NCI-H2196 (cell line): ENCODE data around the gene ZFHX3.
A peak's percentile ranks its signal among the peaks of the same experiment; 100 is the strongest.

Experiments
- DNase-seq: peaks from one replicate; lab custom pipeline; 2025; ENCODE audit not compliant: unreplicated experiment; lab: John Stamatoyannopoulos, UW

The ZFHX3 gene

DNA sequence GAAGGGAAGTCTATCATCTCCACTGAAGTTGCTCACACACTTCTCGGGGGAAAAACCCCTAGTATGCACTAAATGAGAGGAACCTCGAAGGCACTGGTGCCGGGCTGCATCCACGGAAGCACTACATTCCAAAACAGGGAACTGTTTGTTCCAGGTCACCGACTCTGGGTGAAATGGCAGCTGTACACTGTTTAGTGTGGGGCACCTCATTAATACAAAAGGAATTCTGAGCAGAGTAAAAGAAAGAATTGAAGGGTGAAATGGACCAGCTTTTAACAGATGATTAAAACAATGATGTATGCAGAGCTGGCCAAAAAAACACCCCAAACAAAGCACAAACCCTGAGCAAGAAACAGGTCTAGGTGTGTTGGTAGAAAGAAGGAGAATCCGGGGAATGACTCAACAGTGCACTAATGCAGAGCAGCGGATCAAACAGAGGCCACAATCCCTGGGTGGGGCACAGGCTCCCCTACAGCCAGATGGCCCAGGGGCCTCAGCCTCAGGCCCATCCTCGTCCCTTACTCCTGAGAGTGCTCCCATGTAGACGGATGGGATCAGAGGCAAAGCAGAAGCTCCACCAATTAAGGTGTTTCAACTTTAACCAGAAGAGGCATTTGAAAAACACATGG, 161.5 kb downstream of the ZFHX3 start:
- DNase-seq, result no peak

DNA sequence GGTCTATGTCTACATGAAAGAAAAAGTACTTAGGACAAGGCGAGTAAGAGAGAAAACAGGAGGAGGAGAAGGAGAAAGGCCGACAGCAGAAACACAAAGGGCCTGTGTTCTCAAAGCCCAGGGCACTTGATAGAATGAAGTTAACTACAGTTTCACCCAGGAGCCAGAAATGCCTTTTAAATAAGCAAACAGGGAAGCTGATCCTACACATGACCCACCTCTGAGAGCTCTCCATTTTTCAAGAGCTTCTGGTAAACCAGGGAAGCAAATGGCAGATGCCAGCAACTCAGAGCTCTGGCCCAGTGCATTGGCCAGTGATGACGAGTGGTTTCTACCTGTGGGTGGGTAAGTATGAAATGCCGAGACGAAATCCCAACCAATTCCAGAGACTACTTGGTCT, 163.4 kb downstream of the ZFHX3 start:
- peak; percentile 76 for DNase-seq

DNA sequence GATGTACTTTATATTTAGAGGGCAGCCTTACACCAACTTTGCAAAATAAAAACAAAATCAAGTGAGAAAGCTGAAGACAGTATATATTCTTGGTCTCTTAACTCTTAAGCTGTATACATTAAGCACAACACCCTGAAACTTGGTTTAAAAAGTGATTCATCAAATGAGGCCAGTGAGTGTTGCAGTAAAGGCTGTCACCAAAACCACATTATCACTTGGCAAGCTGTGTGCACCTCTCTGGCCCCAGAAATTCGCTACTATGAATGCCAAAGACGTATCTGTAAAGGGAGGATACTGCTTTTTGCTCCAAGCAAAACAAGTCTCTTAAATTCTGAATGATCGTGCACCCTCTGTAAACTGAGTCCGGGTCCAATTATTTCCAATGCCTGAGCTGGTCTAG, 163.9 kb downstream of the ZFHX3 start:
- DNase-seq, result no peak

DNA sequence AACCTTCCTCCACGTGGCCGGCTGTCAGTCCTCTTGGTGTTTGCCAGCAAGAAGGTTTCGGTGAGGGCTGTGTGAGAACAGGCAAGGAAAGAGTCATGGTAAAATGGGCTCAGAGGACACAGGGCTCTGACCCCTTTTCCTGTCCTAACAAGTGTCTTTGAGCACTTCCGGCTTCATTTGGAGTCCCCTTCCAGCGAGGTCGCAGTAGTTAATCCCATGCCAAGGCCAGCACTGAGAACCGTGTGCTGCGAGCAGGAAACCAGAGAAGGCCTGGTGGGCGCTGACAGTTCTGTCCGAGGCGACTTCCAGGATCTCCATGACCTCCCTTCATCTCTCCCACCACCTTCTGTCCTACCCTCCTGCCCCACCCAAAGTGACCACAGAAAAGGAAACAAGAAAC, 168.1 kb downstream of the ZFHX3 start:
- no peak for DNase-seq

DNA sequence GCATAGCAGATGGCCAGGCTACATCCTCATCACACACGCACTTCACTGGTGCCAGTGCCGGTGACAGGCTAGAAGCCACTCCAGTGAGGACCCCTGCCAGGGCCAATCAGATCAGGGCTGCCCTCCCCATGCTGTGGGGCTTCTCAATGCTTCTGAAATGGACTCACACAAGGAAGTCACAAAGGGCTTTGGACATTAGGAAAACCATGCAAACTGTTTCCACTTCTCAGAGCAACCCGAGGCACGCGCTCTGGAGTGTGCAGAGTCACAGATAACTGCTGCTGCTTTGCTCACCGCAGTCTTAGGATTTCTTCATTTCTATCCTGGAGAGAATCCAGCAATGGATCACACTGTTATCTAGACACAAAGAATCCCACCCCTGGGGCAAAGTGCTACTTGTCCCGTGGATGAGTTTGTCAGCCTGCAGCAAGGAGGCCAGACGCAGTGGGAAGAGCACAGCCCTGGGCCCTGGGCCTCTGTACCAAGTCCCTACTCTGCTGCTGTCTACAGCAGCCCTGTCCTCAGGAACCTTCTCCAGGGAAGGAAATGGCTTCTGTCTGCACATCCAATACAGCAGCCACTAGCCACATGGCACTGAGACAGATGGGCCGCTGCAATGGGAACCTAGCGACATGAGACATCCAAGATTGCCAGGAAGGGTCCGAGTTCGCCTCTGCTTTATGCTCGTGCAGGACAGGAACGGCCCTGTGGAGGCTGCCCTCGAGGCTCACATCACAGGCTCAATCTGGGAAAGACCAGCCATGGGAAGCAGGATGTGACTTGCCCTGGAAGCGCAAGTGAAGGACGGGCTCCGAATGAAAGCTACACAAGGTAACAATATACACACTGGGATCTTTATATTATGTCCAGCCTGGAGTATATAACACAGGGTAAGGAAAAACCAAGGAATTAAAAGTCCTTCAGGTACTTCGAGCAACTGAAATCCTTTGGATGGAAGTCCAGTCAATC, 169.3 kb downstream of the ZFHX3 start:
- DNase-seq, result no peak

DNA sequence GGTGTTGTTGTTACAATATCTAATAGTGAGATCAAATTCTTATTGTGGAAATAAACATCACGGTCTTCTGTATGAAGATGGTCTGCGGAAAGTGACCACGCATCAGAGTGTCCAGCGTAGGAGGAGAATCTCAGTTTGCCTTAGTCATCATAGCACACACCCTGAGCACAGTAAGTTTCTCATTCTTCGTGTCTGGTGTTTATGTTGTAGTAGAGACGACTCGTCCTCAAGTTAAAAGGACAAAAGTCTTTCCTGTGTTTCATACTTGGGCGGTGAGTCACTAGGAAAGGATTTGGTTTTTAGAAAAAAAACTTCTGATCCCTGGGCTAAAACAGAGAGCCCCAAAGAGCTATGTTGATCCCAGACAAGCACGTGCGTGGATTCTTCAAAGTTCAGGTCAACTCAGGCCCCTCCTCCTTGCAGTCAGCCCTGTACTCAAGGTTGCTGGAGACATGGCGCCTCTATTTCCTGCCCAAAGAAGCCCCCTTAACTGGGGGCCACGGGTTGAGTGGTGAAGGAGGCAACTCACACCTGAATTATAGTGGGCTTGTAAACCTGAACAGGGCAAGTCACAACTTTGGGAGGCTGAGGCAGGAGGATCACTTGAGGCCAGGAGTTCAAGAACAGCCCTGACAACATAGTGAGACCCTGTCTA, 170.4 kb downstream of the ZFHX3 start:
- DNase-seq, result no peak

DNA sequence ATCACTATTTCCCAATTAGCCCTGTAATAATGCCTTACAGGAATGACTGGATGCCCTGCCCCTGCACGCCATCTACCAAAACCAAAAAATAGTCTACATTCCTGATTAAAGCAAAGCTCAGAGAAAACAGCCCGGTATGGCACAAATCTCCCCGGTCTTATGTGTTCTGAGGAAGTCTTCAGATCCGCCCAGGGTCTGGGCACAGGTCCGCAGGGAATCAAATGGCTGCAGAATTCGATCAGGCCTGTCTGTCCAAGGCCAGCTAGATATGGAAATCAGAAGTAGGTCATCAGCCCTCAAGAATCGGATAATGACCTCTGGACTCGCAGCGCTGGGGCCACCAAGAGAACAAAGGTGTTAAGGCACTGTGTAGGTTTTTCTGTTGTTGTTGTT, 171.0 kb downstream of the ZFHX3 start:
- no peak for DNase-seq

DNA sequence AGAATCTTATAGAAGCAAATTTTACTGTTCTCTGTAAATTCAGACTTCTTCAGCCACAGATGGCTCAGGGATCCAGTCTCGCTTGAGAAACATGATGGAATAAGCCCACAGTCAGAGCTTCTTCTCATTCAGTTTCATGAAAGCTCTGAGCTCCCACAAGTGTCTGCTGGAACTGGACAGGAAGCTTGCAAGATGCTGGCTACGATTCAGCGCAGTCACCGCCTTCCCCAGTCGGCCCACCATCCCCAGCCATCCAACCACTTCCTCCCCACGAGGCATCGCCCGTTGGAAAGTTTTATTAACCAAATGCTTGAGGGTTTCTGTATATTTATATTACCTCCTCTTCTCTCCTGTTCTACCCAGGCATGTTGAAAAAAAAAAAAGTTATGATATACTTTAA, 171.7 kb downstream of the ZFHX3 start:
- DNase-seq, result no peak

DNA sequence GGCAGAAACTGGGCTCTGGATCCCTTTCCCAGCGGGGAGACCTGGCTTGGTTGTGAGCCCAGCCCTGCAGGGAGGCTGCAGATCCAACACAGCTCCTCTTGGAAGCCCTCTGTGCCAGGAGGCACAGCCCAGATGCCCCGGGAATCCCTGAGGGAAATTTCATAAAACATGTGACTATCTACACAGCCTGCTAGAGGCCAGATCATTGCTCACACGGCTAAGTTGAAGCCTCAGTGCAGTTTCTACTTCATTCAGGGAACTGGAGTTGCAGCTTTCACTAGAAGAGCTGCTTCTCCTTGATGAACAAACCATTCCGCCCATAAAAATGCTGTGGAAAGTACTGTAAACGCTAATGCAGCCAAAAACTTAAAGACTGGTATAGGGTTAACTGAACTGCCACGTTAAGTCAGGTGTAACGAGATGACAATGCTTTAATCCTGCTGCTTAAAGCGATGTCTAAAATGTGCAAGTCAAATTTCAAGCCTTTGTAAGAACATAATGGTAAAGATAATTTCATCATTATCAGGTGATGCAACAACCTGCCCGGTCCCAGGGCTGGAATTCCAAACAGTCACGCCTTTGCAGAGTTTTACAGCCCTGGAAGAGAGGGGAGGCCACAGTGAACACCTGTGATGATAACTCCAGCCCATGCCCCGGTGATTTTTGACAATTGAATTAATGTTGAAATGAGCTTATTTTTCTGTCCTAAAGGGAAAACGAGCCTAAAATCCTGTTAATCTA, 172.5 kb downstream of the ZFHX3 start:
- DNase-seq, result no peak

DNA sequence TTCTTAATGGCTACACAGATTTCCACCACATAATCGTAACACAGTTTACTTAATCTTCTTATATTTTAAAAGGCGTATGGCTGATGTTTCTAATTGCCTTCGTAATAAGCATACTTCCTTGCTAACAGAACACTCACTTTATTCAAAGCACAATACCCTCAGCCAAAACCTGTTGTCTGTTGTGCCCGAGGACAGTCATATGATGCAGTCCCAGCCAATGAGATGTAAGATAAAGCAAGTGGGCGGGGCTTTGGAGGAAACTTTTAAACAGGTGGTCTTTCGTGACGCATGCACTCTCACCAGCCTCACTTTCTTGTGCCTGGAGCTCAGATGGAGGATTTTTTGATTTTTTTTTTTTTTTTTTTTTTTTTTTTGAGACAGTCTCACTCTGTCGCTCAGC, 174.1 kb downstream of the ZFHX3 start:
- no peak for DNase-seq

DNA sequence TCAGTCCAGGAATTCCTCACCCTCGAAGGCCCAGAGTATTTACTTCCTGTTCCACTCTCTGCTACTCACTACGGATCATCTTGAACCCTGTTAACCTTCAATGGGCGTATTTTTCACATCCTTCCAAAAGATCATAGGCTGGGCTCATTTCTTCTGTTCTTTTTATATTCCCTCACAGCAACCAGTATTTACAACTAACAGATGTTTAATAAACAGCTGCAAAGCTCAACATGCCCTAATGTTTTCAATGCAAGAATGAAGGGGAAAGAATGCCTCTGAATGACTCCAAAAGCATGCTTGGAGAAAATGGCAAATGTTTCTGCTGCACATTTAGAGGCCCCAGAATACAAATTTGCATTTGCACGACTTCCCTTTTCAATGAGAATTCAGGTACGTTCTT, 174.9 kb downstream of the ZFHX3 start:
- DNase-seq, result no peak

DNA sequence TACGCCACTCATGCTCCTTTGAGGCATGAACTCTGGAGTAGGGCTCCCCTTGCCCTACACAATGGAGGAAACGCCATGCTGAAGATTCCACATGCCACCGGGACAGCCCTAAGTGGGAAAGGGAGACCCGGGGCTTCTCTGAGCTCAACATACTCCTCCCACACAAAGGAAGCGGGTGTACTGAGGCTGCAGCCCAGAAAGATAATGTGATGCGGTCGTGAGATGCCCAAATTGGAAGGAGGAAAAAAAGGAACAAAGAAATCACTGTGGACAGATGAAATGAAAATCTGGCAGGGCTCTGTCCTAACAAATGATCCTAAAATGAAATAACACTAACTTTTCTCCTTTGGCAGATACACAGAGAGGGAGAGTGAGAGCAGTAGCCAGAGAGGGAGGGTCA, 182.1 kb downstream of the ZFHX3 start:
- no peak for DNase-seq

DNA sequence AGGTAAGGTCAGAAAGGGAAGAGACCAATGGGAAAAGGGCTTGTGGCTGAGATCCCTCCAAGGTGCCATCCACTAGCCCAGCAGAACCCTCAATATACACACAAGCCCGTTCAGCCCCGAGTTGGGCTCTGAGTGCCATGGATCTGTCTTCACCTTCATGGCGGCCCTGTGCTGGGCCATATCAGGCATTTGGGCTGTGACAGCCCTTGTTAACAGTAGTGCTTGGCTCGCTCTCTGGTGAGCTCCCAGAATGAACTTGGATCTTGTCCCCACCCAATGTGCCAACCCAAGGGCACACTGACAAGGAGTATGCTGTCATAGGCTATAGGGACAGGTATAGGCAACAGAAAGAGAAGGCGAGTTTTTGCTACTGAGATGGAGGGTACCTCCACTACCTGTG, 182.7 kb downstream of the ZFHX3 start:
- no peak for DNase-seq

DNA sequence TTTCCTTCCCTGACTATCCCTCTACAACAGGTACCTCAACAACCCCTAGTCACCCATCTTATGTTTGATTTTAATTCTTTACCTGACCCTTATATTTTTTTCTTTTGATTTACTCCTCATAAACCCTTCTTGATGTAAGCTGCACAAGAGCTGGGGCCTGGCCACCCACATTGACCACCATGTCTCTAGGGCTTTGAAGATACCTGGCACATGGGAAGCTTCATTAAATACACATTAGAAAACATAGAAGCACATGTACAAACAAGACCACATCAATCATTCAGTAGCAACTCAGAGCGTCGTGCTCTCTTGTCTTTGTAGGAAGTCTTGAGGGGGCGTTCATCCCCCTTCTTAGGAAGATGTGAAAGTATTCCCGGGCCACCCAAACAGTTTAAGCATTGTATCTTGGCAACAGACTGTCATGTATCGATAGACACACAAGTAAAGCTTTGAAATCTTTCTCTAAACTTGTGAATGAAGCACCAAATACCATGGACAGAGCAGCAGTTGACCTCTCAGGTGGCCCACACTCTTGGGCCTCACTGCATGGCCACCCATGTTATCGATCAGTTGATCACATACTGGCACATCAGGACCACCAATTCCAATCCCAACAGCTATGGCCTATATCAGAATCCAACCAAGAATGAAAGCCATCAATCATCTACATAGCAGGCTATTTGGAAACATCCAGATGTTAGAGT, 183.6 kb downstream of the ZFHX3 start:
- DNase-seq, result no peak

DNA sequence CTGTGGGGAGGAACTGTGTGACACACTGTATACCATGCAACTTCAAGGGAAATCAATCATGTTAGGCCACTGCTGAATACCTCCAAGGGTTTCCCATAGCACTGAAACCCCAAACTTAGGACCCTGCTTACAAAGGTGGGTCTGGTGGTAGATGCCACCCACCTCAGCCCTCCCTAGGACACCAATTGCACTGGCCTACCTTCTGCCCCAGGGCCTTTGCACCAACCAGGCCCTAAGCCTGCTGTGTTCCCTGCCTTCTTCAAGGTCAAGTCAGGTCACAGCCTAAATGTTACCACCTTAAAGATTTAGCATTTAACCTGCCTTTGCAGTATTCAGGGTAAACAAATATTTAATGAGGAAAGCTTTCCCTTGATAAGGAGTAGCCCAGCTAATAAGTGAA, 185.8 kb downstream of the ZFHX3 start:
- DNase-seq, result no peak

DNA sequence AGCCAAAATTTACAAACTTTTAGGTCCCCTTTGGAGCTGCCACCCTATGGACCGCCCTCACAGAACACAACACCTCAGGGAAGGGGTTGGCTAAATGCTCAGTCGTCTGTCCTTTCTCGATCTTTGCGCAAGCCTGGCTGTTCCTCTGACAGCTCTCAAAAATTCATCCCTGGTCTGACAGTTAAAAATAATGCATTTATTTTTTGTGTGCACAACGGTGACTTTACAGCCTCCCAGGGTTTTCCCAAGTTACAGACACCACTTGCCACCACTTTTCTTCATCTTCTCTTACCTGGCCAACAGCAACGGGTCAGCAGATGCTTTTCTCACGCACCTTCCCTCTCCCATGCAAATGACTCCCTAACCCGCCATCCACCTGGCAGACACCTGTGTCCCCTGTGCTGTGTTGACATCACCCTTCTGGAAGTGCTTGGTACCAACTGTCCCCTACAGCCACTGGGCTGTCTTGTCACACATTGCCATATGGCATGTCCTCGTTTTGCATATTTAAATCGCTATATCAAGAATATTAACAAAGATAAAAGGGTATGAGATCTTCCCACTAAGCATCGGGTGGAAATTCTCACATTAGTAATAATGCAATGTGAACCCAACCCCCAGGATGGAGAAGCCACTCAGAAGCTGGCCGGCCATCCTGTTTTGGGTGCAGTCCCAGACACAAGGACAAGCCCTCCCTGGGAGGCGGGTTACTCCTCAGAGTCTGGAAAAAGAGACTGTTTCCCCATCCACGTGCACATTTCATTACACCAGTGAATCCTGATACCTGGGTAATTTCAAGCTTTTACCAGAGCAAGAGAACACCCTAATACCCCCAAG, 187.0 kb downstream of the ZFHX3 start:
- no peak for DNase-seq

DNA sequence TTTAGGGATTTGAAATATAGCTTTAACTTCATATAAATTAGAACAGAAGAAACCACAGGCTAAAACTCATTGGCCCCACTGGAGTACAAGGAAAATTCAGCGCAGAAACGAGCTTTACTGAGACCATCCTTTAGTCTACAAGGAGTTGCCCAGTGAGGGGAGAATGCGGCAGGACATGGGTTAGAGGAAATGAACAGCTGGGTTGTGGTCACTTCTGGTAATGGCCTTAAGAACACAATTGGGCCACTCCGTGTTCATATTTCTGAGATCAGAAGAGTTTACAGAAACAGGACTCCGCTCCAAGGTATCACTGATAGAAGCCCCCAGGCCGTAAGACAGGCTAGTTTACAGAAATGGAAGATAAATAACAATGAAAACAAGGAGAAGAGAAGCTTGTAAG, 188.3 kb downstream of the ZFHX3 start:
- no peak for DNase-seq

DNA sequence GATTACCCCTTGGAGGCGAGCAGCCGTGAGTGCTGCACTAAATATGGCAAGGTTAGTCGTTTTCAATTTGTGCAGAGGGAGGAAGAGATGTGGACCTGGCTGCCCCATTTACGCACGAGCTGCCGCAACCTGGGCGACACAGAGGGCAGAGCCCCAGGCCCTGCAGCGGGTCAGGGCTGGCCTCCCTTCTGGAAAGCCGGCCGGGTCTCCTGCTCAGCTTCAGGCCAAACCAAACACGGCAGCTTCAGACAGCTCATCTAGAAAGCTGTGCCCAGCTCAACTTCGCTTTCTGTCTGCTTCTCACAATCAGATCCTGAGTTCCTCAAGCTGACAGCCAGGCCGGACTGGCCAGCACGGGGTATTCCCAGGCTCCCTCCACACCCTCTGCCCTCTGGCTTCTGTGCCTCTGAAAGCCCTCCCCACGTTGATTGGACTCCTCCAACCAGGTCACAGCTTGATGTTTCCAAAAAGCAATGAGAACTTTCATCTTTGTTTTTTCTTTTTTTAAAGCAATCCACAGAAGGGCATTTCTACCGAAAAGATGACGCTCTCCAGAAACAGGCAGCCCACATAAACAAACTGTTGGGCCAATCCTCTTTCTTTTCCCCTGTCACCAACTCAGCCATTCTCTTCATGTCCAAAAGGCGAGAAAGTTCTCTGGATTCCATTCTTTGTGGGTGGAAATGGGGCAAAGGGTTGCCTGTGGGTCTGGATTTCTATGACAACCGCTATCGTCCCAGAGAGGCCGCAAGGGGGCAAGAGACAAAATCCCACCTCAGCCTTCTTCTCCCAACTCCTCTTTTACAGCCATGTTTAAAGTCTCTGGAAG, 189.0 kb downstream of the ZFHX3 start:
- DNase-seq, result no peak
